Activated CD4-positive, alpha-beta T cell treated with anti-CD3 and anti-CD28 coated beads, Interleukin-10, Interleukin-2, amounts not matched to agents 100 ng/mL and 50 ng/mL, durations not matched to agents 16 hours and 8 hours (primary cell): ENCODE measurements around the gene ZNF609.
"Not testable (repeated sequence)": the region's sequence is repeated elsewhere in the genome, so short reads cannot be mapped to it uniquely, and the experiment has no call there.

ENCODE experiments used
- DNase-seq: peaks from one replicate; pipeline ENCODE4 v3.0.0-alpha.2; 2020

ZNF609 gene

GRCh38 chr15:64589435-64590084 lies 129.2 kb downstream of the ZNF609 start:
- no peak for DNase-seq

GRCh38 chr15:64592845-64593244 lies 132.5 kb downstream of the ZNF609 start:
- not testable (repeated sequence) for DNase-seq

- DNase-seq = peak; percentile 44
These were observed 136.5 kb downstream of the ZNF609 start for GRCh38 chr15:64596701-64597476.

GRCh38 chr15:64597477-64597822 lies 137.1 kb downstream of the ZNF609 start:
- DNase-seq = no peak

- DNase-seq = no peak
These were observed 138.8 kb downstream of the ZNF609 start for GRCh38 chr15:64599226-64599625.

GRCh38 chr15:64599716-64600115 lies 139.3 kb downstream of the ZNF609 start:
- no peak for DNase-seq

- DNase-seq = no peak
These were observed 140.4 kb downstream of the ZNF609 start for GRCh38 chr15:64600794-64601193.

GRCh38 chr15:64604319-64604718 lies 143.9 kb downstream of the ZNF609 start:
- no peak for DNase-seq

GRCh38 chr15:64607416-64607815 lies 147.0 kb downstream of the ZNF609 start:
- not testable (repeated sequence) for DNase-seq

GRCh38 chr15:64610257-64610919 lies 150.0 kb downstream of the ZNF609 start:
- no peak for DNase-seq

- DNase-seq = no peak
These were observed 150.8 kb downstream of the ZNF609 start for GRCh38 chr15:64611085-64611725.

GRCh38 chr15:64614519-64614918 lies 154.1 kb downstream of the ZNF609 start:
- no peak for DNase-seq

GRCh38 chr15:64617727-64618126 lies 157.3 kb downstream of the ZNF609 start:
- DNase-seq = no peak

GRCh38 chr15:64618138-64618537 lies 157.8 kb downstream of the ZNF609 start:
- DNase-seq = no peak

- no peak for DNase-seq
These were observed 158.2 kb downstream of the ZNF609 start for GRCh38 chr15:64618540-64618939.

GRCh38 chr15:64619880-64620839 lies 159.8 kb downstream of the ZNF609 start:
- no peak for DNase-seq

- DNase-seq = no peak
These were observed 160.7 kb downstream of the ZNF609 start for GRCh38 chr15:64621056-64621455.

GRCh38 chr15:64622410-64623260 lies 162.3 kb downstream of the ZNF609 start:
- DNase-seq = peak; percentile 69

- DNase-seq = peak; percentile 26
These were observed 163.1 kb downstream of the ZNF609 start for GRCh38 chr15:64623347-64623996.

GRCh38 chr15:64624242-64624641 lies 163.9 kb downstream of the ZNF609 start:
- no peak for DNase-seq

- DNase-seq = no peak
These were observed 168.7 kb downstream of the ZNF609 start for GRCh38 chr15:64629063-64629462.
